Activated CD8-positive, alpha-beta memory T cell treated with anti-CD3 and anti-CD28 coated beads, Interleukin-2, amount 50 U/mL, for 1 hour (primary cell): Measurements from ENCODE around the gene PRR5L.

Experiments
- DNase-seq: peaks from one replicate; pipeline ENCODE4 v3.0.0-alpha.2; 2020; ENCODE audit errors: extremely low read depth

PRR5L gene

DNA sequence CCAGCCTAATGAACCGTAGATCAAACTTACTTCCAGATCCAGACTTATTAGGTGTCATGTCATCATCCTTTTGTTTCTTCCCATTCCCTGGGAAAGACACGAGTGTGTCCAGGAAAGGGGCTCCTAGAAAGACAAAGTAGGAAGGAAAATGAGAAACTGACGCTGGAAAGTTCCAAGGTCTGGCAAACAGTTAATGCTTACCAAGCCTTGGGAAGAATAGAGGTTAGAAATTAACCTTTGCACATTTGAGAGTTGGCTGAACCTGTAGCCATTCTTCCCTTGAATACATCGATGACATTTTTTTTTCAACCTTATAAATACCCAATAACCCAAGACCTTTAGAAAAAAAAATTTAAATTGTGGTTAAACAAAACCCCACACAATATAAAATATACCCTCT lies 136.7 kb downstream of the PRR5L start:
- DNase-seq: no peak

DNA sequence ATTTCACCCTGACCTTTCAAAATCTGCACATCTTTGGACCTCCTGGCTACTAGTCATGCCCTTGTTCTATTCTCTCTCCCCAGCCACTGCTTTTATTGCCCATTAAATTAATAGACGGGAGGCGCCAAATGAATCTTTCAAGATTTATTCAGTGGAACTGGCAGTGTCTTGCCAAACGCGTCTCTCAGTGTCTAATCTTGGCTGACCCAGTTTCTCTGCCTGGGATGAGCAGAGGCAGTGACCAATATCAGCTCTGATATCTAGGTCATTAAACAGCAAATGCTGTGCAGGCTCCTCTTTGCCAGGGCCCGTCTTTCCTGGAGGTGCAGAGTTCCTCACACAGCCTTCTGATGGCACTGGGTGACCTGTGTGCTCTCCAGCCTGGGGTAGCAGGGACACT lies 140.0 kb downstream of the PRR5L start:
- DNase-seq: no peak

DNA sequence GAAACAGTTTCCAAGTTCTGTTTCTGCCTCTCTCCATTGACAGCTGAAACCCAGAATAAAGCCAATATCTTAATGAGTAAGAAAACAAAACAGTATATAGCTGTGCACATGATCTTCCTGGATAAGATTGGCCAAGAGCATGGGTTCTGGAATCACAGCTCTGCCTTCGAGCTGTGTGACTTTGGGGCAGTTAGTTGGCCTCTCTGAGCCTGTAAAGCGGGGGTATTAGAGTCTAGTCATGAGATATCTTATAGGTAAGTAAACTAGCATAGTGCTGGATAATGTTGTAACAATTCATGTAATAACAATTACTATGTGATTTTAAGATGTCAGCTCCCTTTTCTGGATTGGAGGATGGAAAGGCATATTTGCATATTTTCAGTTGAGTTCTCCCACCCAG lies 140.5 kb downstream of the PRR5L start:
- no peak for DNase-seq

GRCh38 chr11:36437413-36437812 lies 141.3 kb downstream of the PRR5L start:
- no peak for DNase-seq

DNA sequence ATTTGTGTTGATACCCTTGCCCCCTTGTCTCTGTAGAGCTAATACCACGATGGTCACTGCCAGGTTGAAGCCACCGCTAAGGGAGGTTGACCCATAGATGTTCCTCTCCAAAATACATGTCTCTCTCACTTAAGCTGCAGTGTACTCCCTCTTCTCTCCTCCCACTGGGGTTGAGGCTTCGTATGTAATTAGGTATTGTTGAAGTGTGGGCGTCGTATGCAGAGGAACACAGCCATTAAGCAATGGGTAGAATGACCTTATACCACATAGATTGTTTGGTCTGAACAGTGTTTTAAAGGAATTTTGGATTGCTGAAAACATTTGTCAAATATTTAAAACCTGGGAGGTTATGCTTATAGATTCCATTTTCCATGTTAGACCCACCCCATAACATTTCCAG lies 142.0 kb downstream of the PRR5L start:
- no peak for DNase-seq

GRCh38 chr11:36441610-36442208 lies 145.6 kb downstream of the PRR5L start:
- no peak for DNase-seq

DNA sequence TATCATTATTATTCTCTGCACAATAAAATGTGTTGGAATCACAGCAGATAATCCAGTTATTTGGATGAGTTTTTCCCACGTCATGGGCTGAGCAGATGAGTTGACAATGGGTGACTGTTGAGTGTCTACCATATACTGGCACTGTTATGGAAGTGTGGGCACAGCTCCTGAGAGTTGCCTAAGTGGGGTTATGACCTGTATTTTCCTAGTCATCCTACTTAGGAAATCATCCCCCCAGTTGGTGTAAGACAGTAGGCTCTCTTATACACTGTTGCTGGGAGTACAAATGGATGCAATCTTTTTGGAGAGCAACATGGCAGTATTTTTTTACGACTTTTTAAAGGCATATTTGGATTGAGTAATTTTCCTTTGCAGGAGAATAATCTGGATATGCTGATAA lies 147.6 kb downstream of the PRR5L start:
- no peak for DNase-seq

- no peak for DNase-seq
These were observed 150.0 kb downstream of the PRR5L start for GRCh38 chr11:36446135-36446534.

DNA sequence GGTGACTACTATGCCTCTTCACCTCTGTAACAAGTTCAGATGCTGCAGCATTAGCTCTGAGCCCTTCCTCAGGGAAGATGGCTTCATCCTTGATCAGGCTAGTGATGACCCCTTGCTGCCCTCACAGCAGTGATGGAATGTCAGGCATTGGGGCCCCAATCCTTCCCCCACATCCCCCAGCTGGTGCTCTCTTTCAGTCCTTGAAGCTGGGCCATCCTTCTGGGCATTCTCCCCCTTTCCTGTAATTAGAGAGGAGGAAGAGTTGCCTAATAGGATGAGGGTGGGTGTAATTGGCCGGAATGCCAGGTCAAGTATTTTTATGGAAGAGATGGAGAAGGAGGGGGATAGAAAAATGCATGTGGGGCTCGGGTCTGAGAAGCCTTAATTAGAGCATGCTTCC lies 151.4 kb downstream of the PRR5L start:
- no peak for DNase-seq

- DNase-seq: no peak
These were observed 151.9 kb downstream of the PRR5L start for GRCh38 chr11:36447947-36448346.

DNA sequence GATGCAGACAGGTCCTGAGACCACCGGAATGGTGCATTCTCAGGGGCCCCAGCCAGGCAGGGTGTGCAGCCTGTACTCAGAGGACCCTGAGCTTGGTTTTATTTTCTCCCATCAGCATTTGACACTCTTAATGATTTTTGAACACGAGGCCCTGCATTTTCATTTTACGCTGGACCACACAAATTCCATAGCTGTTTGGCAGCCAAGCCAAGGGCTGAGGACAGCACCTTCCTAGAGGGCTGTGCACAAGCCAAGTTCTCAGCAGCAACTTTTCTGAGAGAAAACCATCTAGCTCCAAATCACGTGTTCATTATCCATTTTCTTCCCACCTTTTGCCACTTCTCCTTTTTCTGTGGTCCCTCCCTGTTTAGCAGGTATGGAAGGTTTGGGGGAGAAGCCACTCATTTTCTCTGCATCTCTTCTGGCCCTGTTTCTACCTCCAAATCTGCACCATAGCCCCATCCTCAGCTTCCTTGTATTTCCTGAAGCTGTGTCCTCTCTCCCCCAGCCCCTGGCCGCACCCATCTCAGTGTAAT lies 153.5 kb downstream of the PRR5L start:
- no peak for DNase-seq

- no peak for DNase-seq
These were observed 154.1 kb downstream of the PRR5L start for GRCh38 chr11:36450110-36450572.

DNA sequence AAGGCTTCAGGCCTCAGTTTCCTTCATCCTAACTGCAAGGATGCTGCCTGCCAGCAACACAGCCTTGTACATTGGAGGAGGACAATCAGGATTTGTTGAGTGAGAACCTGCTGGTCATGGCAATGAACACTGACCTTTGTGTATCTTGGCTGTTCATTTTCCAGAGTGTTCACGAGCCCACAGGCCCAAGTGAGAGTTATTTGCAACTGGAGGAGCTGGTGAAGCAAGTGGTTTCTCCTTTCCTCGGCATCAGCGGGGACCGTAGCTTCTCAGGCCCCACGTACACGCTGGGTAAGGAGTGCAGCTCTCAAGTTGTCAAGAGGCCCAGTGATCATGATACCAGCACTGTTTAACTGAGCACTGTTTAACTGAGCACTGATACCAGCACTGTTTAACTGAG lies 155.0 kb downstream of the PRR5L start:
- DNase-seq: no peak

DNA sequence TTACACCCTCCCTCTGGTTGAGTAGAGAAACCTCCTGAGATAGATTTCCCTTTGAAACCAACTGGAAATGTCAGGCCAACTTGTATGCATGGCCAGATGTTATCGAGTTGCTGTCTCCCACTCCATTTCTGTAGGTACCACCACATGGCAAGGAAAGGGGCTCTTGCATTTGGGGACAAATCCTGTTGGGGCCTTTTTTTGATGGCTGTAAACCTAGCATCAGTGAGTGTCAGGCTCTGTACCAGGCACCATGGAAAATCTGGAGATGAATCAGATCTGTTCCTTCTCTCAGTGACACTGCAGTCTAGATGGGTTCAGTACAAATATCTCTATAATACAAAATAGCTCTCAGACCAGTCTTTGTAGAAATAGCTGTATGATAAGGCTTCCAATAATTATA lies 155.6 kb downstream of the PRR5L start:
- no peak for DNase-seq

DNA sequence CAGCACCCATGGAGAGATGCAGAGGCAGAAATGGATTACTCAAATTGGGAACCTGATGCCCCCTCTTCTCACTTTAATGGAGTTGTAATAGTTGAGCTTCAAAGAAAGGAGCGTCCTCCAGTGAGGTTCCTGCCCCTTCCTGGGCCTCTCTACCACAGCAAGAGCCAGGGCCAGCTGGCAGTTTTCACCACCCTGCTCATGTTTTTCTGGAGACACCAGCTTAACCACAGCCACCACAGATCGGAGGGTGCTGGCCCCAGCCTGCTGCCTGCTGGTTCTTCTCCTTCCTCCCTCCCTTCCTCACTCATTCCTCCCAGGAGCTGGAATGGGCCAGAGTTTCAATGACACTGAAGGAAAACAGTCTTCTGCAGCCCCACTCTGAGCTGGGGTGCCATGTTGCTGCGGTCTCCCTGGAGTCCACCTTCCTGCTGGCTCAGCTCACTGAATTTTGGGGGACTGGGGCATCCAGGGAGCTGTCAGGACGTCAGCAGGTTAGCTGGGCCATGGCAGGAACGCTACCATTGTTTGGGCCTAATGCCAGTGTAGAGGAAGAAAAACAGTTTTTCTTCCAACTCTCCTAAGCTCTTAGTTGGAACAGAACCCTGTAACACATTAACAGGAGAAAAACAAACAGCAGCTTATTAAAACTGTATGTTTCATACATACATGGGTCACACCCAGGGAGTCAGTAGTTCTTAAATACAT lies 156.3 kb downstream of the PRR5L start:
- no peak for DNase-seq

DNA sequence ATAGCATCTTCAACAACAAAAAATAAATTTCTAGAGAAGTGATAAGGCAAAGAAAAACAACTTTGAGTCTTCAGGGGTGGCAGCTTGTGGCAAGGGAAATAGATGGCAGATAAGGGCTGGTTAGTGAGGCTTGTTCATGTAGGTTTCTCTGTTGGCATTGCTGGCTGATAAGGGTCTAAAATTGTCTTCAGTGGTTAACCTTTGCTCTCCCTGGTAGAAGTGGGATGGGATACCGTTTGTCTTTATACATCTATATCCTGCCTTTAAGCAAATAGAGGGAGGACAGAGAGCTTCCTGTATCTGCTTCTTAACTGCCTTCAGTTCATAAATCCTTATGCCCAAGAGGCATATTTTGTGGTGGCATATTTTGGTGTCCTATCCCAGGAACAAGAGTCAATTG lies 156.9 kb downstream of the PRR5L start:
- DNase-seq: no peak

DNA sequence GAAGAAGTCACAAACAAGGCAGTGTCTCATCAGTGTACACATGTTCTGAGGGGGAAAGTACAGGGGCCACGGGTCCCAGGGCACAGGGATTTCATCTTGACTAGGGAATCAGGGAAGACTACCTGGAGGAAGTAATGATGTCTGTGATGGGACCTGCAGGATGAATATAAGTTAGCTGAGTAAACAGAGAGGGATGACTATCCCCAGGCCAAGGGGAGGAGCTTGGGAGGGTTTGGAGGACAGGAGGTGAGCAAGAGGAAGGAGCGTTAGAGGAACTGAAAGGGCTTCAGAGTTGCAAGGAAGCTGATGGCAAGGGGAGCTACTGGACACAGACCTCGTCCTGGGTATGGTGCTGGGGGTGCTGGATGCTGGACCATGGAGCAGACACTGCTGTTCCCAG lies 157.6 kb downstream of the PRR5L start:
- no peak for DNase-seq

GRCh38 chr11:36454551-36454940 lies 158.5 kb downstream of the PRR5L start:
- DNase-seq: no peak

DNA sequence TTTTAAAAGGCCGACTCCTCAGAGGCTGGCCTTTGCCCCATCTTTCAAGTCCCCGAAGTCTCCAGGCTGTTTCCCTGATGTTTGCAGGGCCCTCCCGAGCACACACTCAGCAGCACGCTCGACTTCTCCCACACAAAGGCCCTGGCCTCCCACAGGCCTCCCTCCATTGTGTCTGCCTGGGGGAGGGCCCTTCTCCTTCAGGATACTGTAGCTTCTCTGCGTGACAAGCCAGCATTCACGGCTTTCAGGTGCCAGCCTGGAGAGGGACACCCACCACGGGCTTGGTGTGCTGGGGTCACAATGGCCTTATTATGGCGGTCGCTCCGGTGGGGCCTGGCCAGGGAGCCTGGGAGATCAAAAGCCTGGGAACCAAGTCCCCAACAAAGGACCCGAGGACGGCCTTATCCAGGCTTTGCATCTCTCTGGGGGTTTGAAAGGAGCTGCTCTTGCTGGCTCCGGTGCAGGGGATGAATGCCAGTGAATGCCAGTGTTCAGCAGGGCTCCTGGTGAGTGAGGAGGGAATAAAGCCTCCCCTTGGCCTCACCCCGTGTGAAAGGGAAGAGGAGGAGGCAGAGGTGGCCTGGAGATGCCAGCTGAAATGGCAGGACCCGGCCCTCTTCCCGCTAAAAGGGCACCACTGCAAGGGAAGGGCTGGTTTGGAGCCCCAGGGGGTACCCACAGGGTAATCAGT lies 159.0 kb downstream of the PRR5L start:
- no peak for DNase-seq

- DNase-seq: no peak
These were observed 159.6 kb downstream of the PRR5L start for GRCh38 chr11:36455658-36456111.

- DNase-seq: no peak
These were observed 160.1 kb downstream of the PRR5L start for GRCh38 chr11:36456156-36456555.

DNA sequence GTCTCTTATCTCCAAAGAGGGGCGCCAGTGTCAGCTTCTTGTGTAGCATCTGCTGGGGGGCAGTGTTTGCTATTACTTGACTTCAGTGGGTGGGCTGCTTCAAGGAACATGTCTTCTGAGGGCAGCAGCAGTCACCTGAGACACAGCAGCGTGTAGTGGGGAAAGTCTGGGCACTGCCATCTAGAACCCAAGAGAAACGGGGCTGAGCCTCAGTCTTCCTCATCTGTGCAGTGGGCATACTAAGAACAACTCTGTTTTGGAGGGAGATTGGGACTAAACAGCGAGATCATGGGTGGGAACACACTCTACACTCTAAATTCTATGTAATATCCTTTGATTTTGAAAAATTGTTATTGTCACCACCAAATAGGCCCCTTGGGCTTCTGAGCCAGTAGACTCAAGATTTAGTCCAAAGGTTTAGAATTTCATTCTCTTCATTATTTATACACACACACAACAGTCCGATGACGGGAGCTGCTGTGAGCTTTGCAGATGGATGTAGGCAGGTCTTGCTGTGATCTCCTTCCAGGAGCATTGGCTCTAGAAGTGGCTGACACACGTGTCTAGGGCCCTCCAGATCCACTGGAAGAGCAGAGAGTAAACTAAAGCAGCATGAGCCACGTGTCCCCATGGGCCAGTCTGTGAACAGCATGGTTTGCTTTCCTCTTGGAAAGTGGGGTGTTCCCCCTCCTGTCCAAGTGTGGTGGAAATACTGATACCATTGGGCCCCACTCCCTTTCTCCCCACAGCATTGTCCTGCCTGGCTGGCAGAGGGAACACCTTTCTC lies 162.2 kb downstream of the PRR5L start:
- DNase-seq: no peak
